GM19035 (cell line): ENCODE measurements around the gene FAM186B.
A peak's percentile ranks its signal among the peaks of the same experiment; 100 is the strongest.
"Not testable (repeated sequence)": the region's sequence is repeated elsewhere in the genome, so short reads cannot be mapped to it uniquely, and the experiment has no call there.

Source experiments
- ATAC-seq: cut with Tn5 transposase; IDR thresholded peaks from one replicate; pipeline ENCODE4 v1.9.1; 2021; ENCODE audit not compliant: unreplicated experiment

Gene FAM186B

GRCh38 chr12:49635036-49635435, 29.6 kb upstream of the FAM186B start:
- no peak for ATAC-seq

DNA sequence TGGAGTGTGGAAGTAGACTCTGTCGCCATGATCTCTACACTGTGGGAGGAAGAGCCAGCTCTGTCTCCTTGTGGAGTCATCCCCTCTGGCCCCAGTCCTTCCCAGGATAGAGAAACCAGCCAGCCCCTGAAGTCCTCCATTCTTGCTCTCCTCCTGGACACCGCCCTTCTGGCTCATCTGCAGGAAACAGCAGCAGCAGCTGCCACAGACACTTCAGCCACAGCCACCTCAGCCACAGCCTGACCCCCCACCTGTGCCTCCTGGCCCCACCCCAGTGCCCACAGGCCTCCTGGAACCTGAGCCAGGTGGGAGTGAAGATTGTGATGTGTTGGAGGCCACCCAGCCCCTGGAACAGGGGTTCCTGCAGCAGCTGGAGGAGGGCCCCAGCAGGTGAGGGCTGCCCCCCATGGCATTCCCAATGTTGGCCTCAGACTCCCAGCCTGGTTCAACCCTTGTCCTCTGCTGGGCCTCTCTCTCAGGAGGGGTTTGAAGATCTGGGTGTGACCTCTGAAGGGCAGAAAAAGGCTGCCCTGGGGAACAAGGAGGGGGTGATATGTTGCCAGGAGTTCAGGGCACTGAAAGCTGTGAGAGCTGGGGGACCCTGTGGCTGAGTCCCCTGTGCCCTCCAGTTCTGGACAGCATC, 28.4 kb upstream of the FAM186B start:
- no peak for ATAC-seq

GRCh38 chr12:49632986-49633702, 27.7 kb upstream of the FAM186B start:
- ATAC-seq: no peak

DNA sequence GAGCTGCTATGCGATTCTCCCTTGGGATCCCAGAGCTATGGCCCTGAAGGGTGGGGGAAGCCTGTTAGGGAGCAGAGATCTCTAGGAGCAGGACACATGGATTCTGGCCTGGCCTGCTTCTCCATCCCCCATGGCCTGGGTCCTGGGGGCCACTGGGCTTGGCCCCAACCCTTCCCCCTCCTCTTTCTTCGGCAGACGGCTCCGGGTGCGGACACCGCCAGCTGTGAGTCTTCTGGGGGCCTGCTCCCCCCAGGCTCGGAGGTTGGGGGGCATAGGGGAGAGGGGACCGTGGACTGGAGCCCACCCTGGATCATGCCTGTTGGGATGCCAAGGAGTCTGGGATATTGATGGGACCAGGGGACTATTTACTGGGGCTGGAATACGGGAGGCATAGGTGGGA, 27.0 kb upstream of the FAM186B start:
- ATAC-seq: no peak

DNA sequence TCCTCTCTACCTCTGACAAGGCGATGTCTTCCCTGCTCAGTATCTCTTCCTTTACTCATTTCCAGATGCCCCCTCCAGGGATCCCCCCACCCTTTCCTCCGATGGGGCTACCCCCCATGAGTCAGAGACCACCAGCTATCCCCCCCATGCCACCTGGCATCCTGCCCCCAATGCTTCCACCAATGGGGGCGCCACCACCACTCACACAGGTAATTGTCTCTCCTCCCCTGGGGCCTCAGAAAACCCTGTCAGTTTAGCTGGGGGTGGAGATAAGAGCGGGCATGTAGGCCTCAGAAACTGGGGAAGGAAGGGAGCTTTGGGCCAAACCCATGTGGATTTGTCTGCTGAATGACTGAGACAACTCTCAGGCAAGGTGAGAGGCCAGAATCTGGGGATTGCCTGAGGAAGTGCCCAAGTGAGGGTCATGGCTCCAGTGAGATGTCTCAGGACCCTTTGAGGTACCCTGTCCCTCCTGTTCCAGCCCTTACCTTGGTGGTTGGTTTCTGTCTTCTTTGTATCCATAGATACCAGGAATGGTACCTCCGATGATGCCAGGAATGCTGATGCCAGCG, 26.0 kb upstream of the FAM186B start:
- no peak for ATAC-seq

GRCh38 chr12:49627752-49628360, 22.4 kb upstream of the FAM186B start:
- ATAC-seq: no peak

- no peak for ATAC-seq
Measured at GRCh38 chr12:49626836-49627235, 21.4 kb upstream of the FAM186B start.

DNA sequence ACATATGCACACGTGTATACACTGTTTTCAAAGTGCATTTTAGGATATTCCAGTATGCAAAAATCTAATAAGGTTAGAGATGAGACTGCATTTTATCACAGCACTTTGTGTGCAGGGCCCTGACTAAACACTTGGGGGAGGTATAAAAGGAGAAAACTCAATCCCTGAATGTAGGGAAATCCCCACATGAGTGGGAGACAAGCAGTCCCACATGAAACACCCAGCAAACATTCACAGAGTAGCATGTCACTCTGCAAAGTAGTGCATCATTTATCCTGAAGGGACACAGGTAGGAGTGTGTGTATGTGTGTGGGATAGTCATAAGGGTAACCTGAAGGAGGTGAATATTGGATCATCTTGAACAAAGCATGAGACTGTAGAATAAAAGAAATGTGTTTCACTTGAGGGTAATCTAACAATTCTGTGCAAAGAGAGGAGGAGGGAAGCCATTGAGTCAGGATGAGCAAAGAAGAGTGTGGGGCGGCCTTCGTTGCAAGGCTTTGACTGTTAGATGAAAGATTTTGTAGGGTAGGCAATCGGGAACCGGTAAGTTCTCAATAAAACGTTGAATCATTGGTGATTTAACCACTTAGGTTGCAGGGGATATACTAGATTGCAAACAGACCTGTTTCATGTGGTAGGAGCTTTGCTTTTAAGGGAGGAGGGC, 20.9 kb upstream of the FAM186B start:
- no peak for ATAC-seq

GRCh38 chr12:49624921-49625577, 19.6 kb upstream of the FAM186B start:
- ATAC-seq: no peak

DNA sequence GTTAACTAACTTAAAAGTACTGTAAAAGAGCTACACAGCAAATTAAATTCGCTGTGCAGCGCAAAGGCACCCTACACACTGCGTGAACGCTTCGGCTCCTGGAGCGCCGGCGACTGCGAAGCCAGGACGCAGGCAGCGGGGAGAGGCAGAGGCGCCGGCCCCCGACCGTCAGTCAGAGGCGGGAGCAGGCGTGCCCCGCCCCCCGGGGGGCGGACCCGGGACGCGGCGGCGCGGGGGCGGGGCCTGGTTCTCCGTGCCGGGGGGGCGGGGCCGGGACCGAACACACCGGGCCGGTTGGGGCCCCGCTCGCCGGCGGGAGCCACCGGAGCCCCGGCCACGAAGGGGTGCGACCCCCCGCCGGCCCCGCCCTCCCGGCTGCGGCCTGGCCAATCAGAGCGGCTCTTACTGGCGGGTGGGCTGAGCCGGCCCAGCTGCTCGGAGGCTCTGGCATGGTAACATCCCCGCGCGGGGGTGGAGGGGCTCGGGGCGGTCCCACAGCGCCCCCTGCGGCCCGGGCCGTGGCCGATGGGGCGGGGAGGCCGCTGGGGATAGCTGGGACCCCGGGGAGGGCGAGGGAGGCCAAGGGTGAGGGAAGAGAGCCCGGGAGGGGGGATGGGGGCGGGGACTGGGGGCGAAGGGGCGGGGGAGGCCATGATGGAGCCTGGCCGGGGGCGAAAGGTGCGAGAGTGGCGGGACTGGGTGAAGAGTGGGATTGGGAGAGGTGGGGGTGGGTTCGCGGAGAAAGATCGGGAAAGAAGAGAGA, 17.9 kb upstream of the FAM186B start, which contains the start of gene PRPF40B:
Gene PRPF40B, plus strand, starts transcription at position 420 of the 763 bp plus-strand sequence. Its CDS starts 30 bp downstream, at position 450.
- ATAC-seq: peak; percentile 75

- ATAC-seq: peak; percentile 31
Measured at GRCh38 chr12:49622501-49623141, 17.2 kb upstream of the FAM186B start.

DNA sequence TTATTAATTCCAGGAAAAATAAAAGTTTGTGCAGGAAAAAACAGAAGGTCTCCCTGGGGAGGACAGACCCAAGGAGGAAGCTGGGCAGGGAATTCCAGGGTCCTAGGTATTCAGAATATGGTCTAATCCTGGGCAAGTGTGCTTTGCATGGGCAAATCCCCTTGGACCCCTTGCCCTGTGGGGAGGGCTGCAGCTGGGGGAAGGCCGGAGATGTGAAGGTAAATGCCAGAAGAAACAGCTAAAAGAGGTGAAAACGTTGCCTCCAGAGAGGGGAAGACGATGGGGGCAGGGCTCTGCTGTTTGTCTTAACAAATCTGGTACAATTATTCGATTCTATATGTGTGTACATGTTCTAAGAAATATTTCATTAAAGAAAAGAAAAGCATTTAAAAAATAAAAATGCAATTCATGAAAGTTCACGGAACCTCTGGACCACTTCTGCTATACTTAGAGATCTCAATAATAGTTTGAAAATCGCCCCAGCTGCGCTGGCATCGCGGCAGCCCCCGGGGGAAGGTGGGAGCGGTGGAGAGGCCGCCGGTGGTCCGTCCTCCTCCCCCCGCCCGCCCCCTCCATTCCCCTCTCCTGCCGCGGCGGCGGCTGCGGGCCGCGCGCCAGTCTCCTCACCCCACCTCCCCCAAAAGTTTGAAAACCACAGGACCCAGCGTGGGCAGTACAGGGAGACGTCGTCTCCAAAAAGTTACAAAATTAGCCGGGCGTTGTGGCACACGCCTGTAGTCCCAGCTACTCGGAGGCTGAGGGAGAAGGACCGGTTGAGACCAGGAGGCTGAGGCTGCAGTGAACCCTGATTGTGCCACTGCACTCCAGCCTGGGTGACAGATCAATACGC, 16.4 kb upstream of the FAM186B start:
- peak; percentile 8 for ATAC-seq

- ATAC-seq: no peak
Measured at GRCh38 chr12:49619286-49619685, 13.8 kb upstream of the FAM186B start.

DNA sequence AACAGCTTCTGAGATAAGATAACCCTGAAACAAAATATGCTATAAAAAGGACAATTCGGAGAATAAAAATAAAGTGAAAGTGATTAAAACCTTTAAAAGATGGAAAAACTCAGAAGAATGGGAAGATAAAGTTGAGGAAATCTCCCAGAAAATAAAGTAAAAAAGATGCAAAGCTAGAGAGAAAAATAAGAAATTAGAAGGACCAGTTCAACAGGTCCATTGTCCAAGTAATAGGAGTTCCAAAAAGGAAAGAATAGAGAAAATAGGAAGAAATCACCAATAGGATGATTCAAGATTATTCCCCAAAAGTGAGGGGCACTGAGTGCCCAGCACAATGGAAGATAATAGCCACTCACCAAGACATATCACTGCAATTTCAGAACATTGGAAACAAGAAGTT, 13.1 kb upstream of the FAM186B start:
- no peak for ATAC-seq

- ATAC-seq: no peak
Measured at GRCh38 chr12:49616533-49617219, 11.2 kb upstream of the FAM186B start.

DNA sequence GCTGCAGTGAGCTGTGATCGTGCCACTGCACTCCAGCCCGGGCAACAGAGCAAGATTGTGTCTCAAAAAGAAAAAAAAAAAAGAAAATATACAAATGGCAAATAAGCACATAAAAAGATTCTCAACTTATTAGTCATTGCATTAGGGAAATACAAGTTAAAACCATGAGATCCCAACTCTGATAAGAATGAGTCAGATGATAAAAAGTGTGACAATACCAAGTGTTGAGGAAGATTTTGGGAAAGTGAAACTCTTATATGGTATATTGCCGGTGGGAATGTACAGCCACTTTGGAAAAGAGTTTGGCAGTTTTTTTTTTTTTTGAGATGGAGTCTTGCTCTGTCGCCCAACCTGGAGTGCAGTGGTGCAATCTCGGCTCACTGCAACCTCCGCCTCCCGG, 10.3 kb upstream of the FAM186B start:
- ATAC-seq: no peak

DNA sequence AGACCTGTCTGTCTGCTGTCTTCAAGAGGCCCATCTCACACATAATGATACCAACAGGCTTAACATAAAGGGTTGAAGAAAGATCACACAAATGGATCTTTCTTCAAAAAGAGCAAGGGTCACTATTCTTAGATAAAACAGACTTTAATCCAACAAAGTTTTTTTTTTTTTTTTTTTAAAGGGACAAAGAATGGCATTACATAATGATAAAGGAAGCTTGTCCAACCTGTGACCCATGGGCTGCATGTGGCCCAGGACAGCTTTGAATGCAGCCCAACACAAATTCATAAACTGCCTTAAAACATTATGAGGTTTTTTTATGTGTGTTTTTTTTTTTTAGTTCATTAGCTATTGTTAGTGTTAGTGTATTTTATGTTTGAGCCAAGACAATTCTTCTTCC, 6.8 kb upstream of the FAM186B start:
- no peak for ATAC-seq

DNA sequence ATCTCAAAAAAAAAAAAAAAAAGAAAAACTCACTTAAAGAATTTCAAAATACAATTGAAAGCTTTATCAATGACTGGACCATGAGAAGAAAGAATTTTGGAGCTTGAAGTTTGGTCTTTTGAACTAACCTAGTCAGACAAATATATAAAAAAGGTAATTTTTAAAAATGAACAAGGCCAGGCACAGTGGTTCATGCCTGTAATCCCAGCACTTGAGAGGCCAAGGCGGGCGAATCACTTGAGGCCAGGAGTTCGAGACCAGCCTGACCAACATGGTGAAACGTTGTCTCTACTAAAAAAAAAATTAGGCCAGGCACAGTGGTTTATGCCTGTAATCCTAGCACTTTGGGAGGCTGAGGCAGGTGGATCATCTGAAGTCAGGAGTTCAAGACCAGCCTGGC, 5.3 kb upstream of the FAM186B start:
- ATAC-seq: not testable (repeated sequence)
